GM18499 (cell line): ENCODE measurements around the gene PNP.

Experiments
- ATAC-seq: cut with Tn5 transposase; IDR thresholded peaks from one replicate; pipeline ENCODE4 v1.9.1; 2021; ENCODE audit warnings: moderate number of reproducible peaks; ENCODE audit not compliant: insufficient read depth, unreplicated experiment

PNP gene

GRCh38 chr14:20454516-20455354 lies 14.5 kb upstream of the PNP start, which contains the start of the genes APEX1 and OSGEP:
APEX1 (plus strand) TSS chr14:20455226; CDS start chr14:20455646, 420 bp downstream.
OSGEP (minus strand) TSS chr14:20454812; CDS start chr14:20454683, 129 bp downstream.
- ATAC-seq: peak; percentile 74

- ATAC-seq: peak; percentile 33
Measured at GRCh38 chr14:20455355-20456300, 13.6 kb upstream of the PNP start.

- ATAC-seq: no peak
Measured at GRCh38 chr14:20456971-20457370, 12.2 kb upstream of the PNP start.

- no peak for ATAC-seq
Measured at GRCh38 chr14:20458031-20458789, 11.0 kb upstream of the PNP start.

- no peak for ATAC-seq
Measured at GRCh38 chr14:20460458-20461224, 8.6 kb upstream of the PNP start.

- peak; percentile 90 for ATAC-seq
Measured at GRCh38 chr14:20461225-20462141, 7.7 kb upstream of the PNP start, which contains the start of gene PIP4P1. PIP4P1 (minus strand) TSS chr14:20461434; CDS start chr14:20461325, 109 bp downstream.

GRCh38 chr14:20468764-20469241 lies 403 bp upstream of the PNP start:
- ATAC-seq: no peak

GRCh38 chr14:20469890-20470602 lies 840 bp downstream of the PNP start:
- ATAC-seq: no peak

GRCh38 chr14:20470603-20470901 lies 1.3 kb downstream of the PNP start:
- no peak for ATAC-seq

GRCh38 chr14:20472536-20473169 lies 3.4 kb downstream of the PNP start:
- ATAC-seq: no peak

GRCh38 chr14:20476776-20477175 lies 7.6 kb downstream of the PNP start:
- ATAC-seq: no peak

GRCh38 chr14:20477211-20477876 lies 8.1 kb downstream of the PNP start:
- ATAC-seq: no peak

GRCh38 chr14:20478894-20479293 lies 9.7 kb downstream of the PNP start:
- ATAC-seq: no peak

- no peak for ATAC-seq
Measured at GRCh38 chr14:20482382-20482781, 13.2 kb downstream of the PNP start.

- ATAC-seq: no peak
Measured at GRCh38 chr14:20485900-20486299, 16.7 kb downstream of the PNP start.

GRCh38 chr14:20486684-20487395 lies 17.6 kb downstream of the PNP start:
- no peak for ATAC-seq
